Lower lobe of right lung (tissue), 2 donors: Measurements from ENCODE around the gene TMEM185A. TPM values are rescaled to one million over a fixed set of nuclear protein-coding genes. Genes with fewer than 3 reads are reported as not detected.

ENCODE experiments used
- ATAC-seq, 2 donors: fragments of 200-7000 bp; cut with Tn5 transposase; one replicate each; pipeline ENCODE4 v1.9.1; 2020 to 2022; ENCODE audit warnings: mild to moderate bottlenecking in 2 of 2, moderate library complexity in 2 of 2
- DNase-seq: peaks from one replicate; pipeline ENCODE4 v3.0.0-alpha.2; 2020
- H3K27ac ChIP-seq: fragments of 200-600 bp; one replicate; pipeline ENCODE4 v1.8.0; 2022
- H3K27me3 ChIP-seq: fragments of 200-600 bp; one replicate; pipeline ENCODE4 v1.8.0; 2022; ENCODE audit warnings: low read depth
- H3K36me3 ChIP-seq: fragments of 200-600 bp; one replicate; pipeline ENCODE4 v1.8.0; 2022; ENCODE audit warnings: mild to moderate bottlenecking
- H3K4me1 ChIP-seq: fragments of 200-600 bp; one replicate; pipeline ENCODE4 v1.8.0; 2022
- H3K4me3 ChIP-seq: fragments of 200-600 bp; one replicate; pipeline ENCODE4 v1.8.0; 2022; ENCODE audit warnings: mild to moderate bottlenecking
- H3K9me3 ChIP-seq: fragments of 200-600 bp; one replicate; pipeline ENCODE4 v1.8.0; 2022
- CTCF ChIP-seq: fragments of 200-600 bp; IDR thresholded peaks from one replicate; pipeline ENCODE4 v1.8.0; 2022; ENCODE audit warnings: antibody characterized with exemption, mild to moderate bottlenecking
- intact Hi-C: fragments of 100-400 bp; cut with DNase I; formaldehyde crosslinking; loops from one replicate; pipeline ENCODE4 v1.11.0; 2022
- total RNA-seq: library from RNA; stranded (reverse); fragmentation: NEBNext Ultra II Directional; extraction: Animal tissue kit (Norgen Biotek cat#: 25700); gene quantifications from one replicate; pipeline ENCODE4 v1.2.1, GENCODE V29; 2021
- donor health status: DM: no; HTN: yes; CAD: no; lungs with severe emphysema.

Gene TMEM185A
- total RNA-seq, 1 donor from 2014 or later: 19.9 TPM

- intact Hi-C loops: no loop called here
- H3K4me1 ChIP-seq: no peaks in the 10 kb centered on the region
- no peak for ATAC-seq
Observed at GRCh38 chrX:149641835-149642234, 10.2 kb upstream of the TMEM185A start.

GRCh38 chrX:149641432-149641831, 9.8 kb upstream of the TMEM185A start:
- Histone ChIP-seq H3K4me3 (no peak overlapping the region), H3K4me1 (no peaks in the 10 kb centered on the region), H3K9me3 (no peaks in the 10 kb centered on the region), H3K36me3 (no peaks in the 10 kb centered on the region), H3K27me3 (no peaks in the 10 kb centered on the region), H3K27ac (no peak overlapping the region)
- ATAC-seq (no peak), DNase-seq (no peak)
- TF ChIP-seq CTCF: no peak
- intact Hi-C loops: no loop called here

More at GRCh38 chrX:149641835-149642234, 10.2 kb upstream of the TMEM185A start:
- Histone ChIP-seq H3K9me3 (no peaks in the 10 kb centered on the region), H3K27ac (no peak overlapping the region), H3K4me3 (no peak overlapping the region), H3K27me3 (no peaks in the 10 kb centered on the region), H3K36me3 (no peaks in the 10 kb centered on the region)
- DNase-seq: no peak
- TF ChIP-seq CTCF: no peak

GRCh38 chrX:149639568-149639967, 8.0 kb upstream of the TMEM185A start:
- intact Hi-C loops: no loop called here
- Histone ChIP-seq H3K27ac (no peak overlapping the region), H3K4me3 (no peak overlapping the region), H3K36me3 (no peaks in the 10 kb centered on the region), H3K27me3 (no peaks in the 10 kb centered on the region), H3K9me3 (no peaks in the 10 kb centered on the region), H3K4me1 (no peaks in the 10 kb centered on the region)
- no peak for TF ChIP-seq CTCF
- DNase-seq: no peak
- no peak for ATAC-seq

GRCh38 chrX:149638860-149639259, 7.3 kb upstream of the TMEM185A start:
- no peaks in the 10 kb centered on the region for H3K4me1 ChIP-seq
- H3K36me3 ChIP-seq: no peaks in the 10 kb centered on the region
- intact Hi-C loops: no loop called here
- H3K4me3 ChIP-seq: no peak overlapping the region
- H3K27me3 ChIP-seq: no peaks in the 10 kb centered on the region
- no peak for DNase-seq
- no peak overlapping the region for H3K27ac ChIP-seq
- ATAC-seq: no peak
- no peaks in the 10 kb centered on the region for H3K9me3 ChIP-seq
- no peak for TF ChIP-seq CTCF

GRCh38 chrX:149633511-149633910, 1.9 kb upstream of the TMEM185A start:
- DNase-seq (no peak), ATAC-seq (no peak)
- Histone ChIP-seq H3K27me3 (no peaks in the 10 kb centered on the region), H3K4me1 (no peaks in the 10 kb centered on the region), H3K9me3 (no peaks in the 10 kb centered on the region), H3K36me3 (no peaks in the 10 kb centered on the region), H3K27ac (no peak overlapping the region), H3K4me3 (no peak overlapping the region)
- TF ChIP-seq CTCF: no peak
- intact Hi-C loops: no loop called here
